K562 (cell line): Measurements from ENCODE around the gene SLC34A3. TPM values are rescaled to one million over a fixed set of nuclear protein-coding genes. Genes with fewer than 3 reads are reported as not detected.

Experiments used
- CC2D1A ChIP-seq: fragments of 450-650 bp; IDR thresholded peaks from 2 replicates; pipeline ENCODE4 v1.6.1; 2017; ENCODE audit warnings: mild to moderate bottlenecking
- EWSR1 ChIP-seq: fragments of 450-650 bp; IDR thresholded peaks from 2 replicates; pipeline ENCODE4 v1.6.1; 2018; ENCODE audit warnings: borderline replicate concordance, mild to moderate bottlenecking, low read depth, moderate library complexity; ENCODE audit not compliant: partially characterized antibody
- PYGO2 ChIP-seq: fragments of 450-650 bp; IDR thresholded peaks from 2 replicates; pipeline ENCODE4 v1.6.1; 2016; ENCODE audit warnings: mild to moderate bottlenecking, missing genetic modification characterization, moderate library complexity, missing compliant biosample characterization
- RBM22 ChIP-seq: fragments of 200-400 bp; formaldehyde crosslinking; IDR thresholded peaks from 2 replicates; pipeline ENCODE4 v1.6.1; 2018; ENCODE audit warnings: low read length, low read depth; ENCODE audit not compliant: poor library complexity, severe bottlenecking
- RFX1 ChIP-seq: fragments of 450-650 bp; IDR thresholded peaks from 2 replicates; pipeline ENCODE4 v1.6.1; 2016; ENCODE audit warnings: mild to moderate bottlenecking, moderate library complexity
- RHOXF2B ChIP-seq: fragments of 250-450 bp; sonication (Bioruptor Pico); conservative IDR thresholded peaks from 2 replicates; pipeline ENCODE4 v1.5.1; 2021
- RUNX1 ChIP-seq: sonication (generic); IDR thresholded peaks from 2 replicates; pipeline ENCODE4 v1.6.1; 2016; ENCODE audit warnings: antibody characterized with exemption, low read depth
- SIN3B ChIP-seq: fragments of 450-650 bp; IDR thresholded peaks from 2 replicates; pipeline ENCODE4 v1.6.1; 2017; ENCODE audit warnings: low read depth, mild to moderate bottlenecking, moderate library complexity
- SNAPC5 ChIP-seq: fragments of 250-450 bp; sonication (Bioruptor Pico); IDR thresholded peaks from 2 replicates; pipeline ENCODE4 v1.8.0; 2021; ENCODE audit warnings: moderate library complexity, mild to moderate bottlenecking, inconsistent platforms
- SOX6 ChIP-seq: fragments of 450-650 bp; IDR thresholded peaks from 2 replicates; pipeline ENCODE4 v1.6.1; 2014; ENCODE audit warnings: mild to moderate bottlenecking
- SRSF7 ChIP-seq: fragments of 200-400 bp; formaldehyde crosslinking; optimal IDR thresholded peaks from 2 replicates; pipeline ENCODE3; 2017; ENCODE audit warnings: mild to moderate bottlenecking, low read depth, low read length
- THRA ChIP-seq: fragments of 450-650 bp; IDR thresholded peaks from 2 replicates; pipeline ENCODE4 v1.6.1; 2017; ENCODE audit warnings: mild to moderate bottlenecking, moderate library complexity
- TSHZ1 ChIP-seq: fragments of 250-450 bp; sonication (Bioruptor Pico); IDR thresholded peaks from 2 replicates; pipeline ENCODE4 v1.4.0; 2020; ENCODE audit warnings: mild to moderate bottlenecking, moderate library complexity
- ZNF3 ChIP-seq: fragments of 250-450 bp; sonication (Bioruptor Pico); IDR thresholded peaks from 2 replicates; pipeline ENCODE4 v1.5.0; 2021; ENCODE audit warnings: mild to moderate bottlenecking, moderate library complexity
- polyA plus RNA-seq, 8 experiments: library from polyadenylated mRNA; depleted of rRNA in 4 of 8; stranded (reverse) in 5 of 8; unstranded in 3 of 8; fragments of >200 nt; fragmentation: Nextera tagmentation in 2 of 8; fragmentation: Illumina TruSeq in 1 of 8; extraction: Ambion mirVana in 2 of 8; extraction: Trizol in 1 of 8; gene quantifications; 2 replicates each; pipeline versions ENCODE4 v1.2.1 to v1.2.3, GENCODE V29; 2011 to 2014; ENCODE audit warnings: inconsistent platforms in 1 of 8, missing spikeins in 1 of 8
- total RNA-seq, 7 experiments: library from RNA; depleted of rRNA in 6 of 7; stranded (reverse); fragments of >200 nt in 6 of 7; fragmentation: Illumina TruSeq in 2 of 7; extraction: Trizol in 2 of 7; gene quantifications; 2 replicates each; pipeline versions ENCODE4 v1.2.1 to v1.2.3, GENCODE V29; 2011 to 2021; ENCODE audit warnings: low replicate concordance in 1 of 7
- TF ChIP-seq, protein P1 (sequence below): sonication (generic); formaldehyde crosslinking; IDR thresholded peaks from 2 replicates; pipeline ENCODE4 v1.8.1; 2023; ENCODE audit warnings: mild to moderate bottlenecking, missing genetic modification reagents
- TF ChIP-seq, protein P2 (sequence below): sonication (generic); formaldehyde crosslinking; IDR thresholded peaks from 2 replicates; pipeline ENCODE4 v1.8.1; 2022; ENCODE audit warnings: missing genetic modification reagents

SLC34A3 gene
- total and polyA plus RNA-seq, 9 of the 15 experiments (the other 6 are each of a cell fraction or from before 2014, with no cell fraction given) = not detected

GRCh38 chr9:137205126-137206069 lies 25.3 kb upstream of the SLC34A3 start, which contains the start of the genes NDOR1 and TMEM203 (continued):
- TF ChIP-seq THRA (no peak), RHOXF2B (no peak), CC2D1A (no peak), RUNX1 (no peak), SOX6 (peak; percentile 52; the same call in 1 of the 2 replicates), PYGO2 (tag) (no peak), RFX1 (no peak), SRSF7 (no peak), RBM22 (no peak), SIN3B (peak; percentile 100), SNAPC5 (CRISPR knock-in tag) (no peak), TSHZ1 (CRISPR knock-in tag) (no peak), EWSR1 (no peak), ZNF3 (no peak)
- TF ChIP-seq, protein P1, sequence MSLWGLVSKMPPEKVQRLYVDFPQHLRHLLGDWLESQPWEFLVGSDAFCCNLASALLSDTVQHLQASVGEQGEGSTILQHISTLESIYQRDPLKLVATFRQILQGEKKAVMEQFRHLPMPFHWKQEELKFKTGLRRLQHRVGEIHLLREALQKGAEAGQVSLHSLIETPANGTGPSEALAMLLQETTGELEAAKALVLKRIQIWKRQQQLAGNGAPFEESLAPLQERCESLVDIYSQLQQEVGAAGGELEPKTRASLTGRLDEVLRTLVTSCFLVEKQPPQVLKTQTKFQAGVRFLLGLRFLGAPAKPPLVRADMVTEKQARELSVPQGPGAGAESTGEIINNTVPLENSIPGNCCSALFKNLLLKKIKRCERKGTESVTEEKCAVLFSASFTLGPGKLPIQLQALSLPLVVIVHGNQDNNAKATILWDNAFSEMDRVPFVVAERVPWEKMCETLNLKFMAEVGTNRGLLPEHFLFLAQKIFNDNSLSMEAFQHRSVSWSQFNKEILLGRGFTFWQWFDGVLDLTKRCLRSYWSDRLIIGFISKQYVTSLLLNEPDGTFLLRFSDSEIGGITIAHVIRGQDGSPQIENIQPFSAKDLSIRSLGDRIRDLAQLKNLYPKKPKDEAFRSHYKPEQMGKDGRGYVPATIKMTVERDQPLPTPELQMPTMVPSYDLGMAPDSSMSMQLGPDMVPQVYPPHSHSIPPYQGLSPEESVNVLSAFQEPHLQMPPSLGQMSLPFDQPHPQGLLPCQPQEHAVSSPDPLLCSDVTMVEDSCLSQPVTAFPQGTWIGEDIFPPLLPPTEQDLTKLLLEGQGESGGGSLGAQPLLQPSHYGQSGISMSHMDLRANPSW (CRISPR knock-in tag) = no peak
- TF ChIP-seq, protein P2, sequence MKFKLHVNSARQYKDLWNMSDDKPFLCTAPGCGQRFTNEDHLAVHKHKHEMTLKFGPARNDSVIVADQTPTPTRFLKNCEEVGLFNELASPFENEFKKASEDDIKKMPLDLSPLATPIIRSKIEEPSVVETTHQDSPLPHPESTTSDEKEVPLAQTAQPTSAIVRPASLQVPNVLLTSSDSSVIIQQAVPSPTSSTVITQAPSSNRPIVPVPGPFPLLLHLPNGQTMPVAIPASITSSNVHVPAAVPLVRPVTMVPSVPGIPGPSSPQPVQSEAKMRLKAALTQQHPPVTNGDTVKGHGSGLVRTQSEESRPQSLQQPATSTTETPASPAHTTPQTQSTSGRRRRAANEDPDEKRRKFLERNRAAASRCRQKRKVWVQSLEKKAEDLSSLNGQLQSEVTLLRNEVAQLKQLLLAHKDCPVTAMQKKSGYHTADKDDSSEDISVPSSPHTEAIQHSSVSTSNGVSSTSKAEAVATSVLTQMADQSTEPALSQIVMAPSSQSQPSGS = no peak
